Lower leg skin (tissue), 4 donors: ENCODE data around the gene PIGS. TPM values are rescaled to one million over a fixed set of nuclear protein-coding genes. Genes with fewer than 3 reads are reported as not detected.
"Not testable (repeated sequence)": the region's sequence is repeated elsewhere in the genome, so short reads cannot be mapped to it uniquely, and the experiment has no call there.

Experiments
- DNase-seq, 2 donors: peaks; one replicate each; pipeline ENCODE4 v3.0.0-alpha.2; 2019; ENCODE audit warnings: low spot score in 2 of 2
- H3K4me3 ChIP-seq: fragments of 200-600 bp; sonication (generic); 2 replicates; pipeline ENCODE4 v1.5.1; 2017; ENCODE audit warnings: mild to moderate bottlenecking, low read depth; ENCODE audit not compliant: poor library complexity, severe bottlenecking
- CTCF ChIP-seq, 3 donors: fragments of 450-650 bp; IDR thresholded peaks; one replicate each; pipeline ENCODE4 v1.5.1; 2016; ENCODE audit warnings: antibody characterized with exemption in 3 of 3, mild to moderate bottlenecking in 3 of 3, moderate library complexity in 2 of 3
- POLR2A ChIP-seq, 2 donors: fragments of 450-650 bp; IDR thresholded peaks; one replicate each; pipeline ENCODE4 v1.6.1; 2016 to 2017; ENCODE audit warnings: antibody characterized with exemption in 2 of 2, mild to moderate bottlenecking in 1 of 2, moderate library complexity in 1 of 2
- WGBS, 2 donors: methylation state at CpG; one replicate each; pipeline ENCODE4 v1.1.5; 2018; 5-methylcytosine and 5-hydroxymethylcytosine counted together
- intact Hi-C: fragments of 100-400 bp; cut with DNase I; formaldehyde crosslinking; loops from one replicate; pipeline ENCODE4 v1.15.0; 2023; ENCODE audit warnings: low total_unique reads
- total RNA-seq, 4 donors: library from RNA; depleted of rRNA; stranded (reverse); fragments of >200 nt; gene quantifications; one replicate each; pipeline ENCODE4 v1.1.0, GENCODE V29; 2016

PIGS gene
- total RNA-seq, 4 donors from 2014 or later = 57.6 to 84.0 (median 75.1) TPM

GRCh38 chr17:28523876-28524275 is 47.4 kb downstream of the PIGS start:
- TF ChIP-seq CTCF (IDR thresholded peaks at IDR 0.05) = no peak
- no peak for TF ChIP-seq POLR2A (IDR thresholded peaks at IDR 0.05)
- 86 to 90% methylated on average over 6 to 15 of the region's 15 CpGs for WGBS, 2 donors
- DNase-seq = no peak
- intact Hi-C loops = no loop called here
- no peak overlapping the region for H3K4me3 ChIP-seq

GRCh38 chr17:28523186-28523585 is 48.1 kb downstream of the PIGS start:
- H3K4me3 ChIP-seq = no peak overlapping the region
- intact Hi-C loops = no loop called here
- TF ChIP-seq POLR2A (IDR thresholded peaks at IDR 0.05) (no peak), CTCF (IDR thresholded peaks at IDR 0.05) (no peak)
- WGBS, 2 donors = 83 to 97% methylated on average over 4 to 5 of the region's 6 CpGs
- DNase-seq = no peak

- 90 to 97% methylated on average over 4 of the region's 4 CpGs for WGBS, 2 donors
- DNase-seq, H3K4me3 ChIP-seq, intact Hi-C loops: not testable (repeated sequence)
Observed at GRCh38 chr17:28522281-28522680, 49.0 kb downstream of the PIGS start.

- no peak overlapping the region for H3K4me3 ChIP-seq
- DNase-seq = no peak
- intact Hi-C loops = no loop called here
- TF ChIP-seq CTCF (IDR thresholded peaks at IDR 0.05) = no peak
- no peak for TF ChIP-seq POLR2A (IDR thresholded peaks at IDR 0.05)
- WGBS, 2 donors = 64 to 65% methylated on average over 5 to 21 of the region's 21 CpGs
Observed at GRCh38 chr17:28521311-28522085, 49.8 kb downstream of the PIGS start.

- TF ChIP-seq CTCF (IDR thresholded peaks at IDR 0.05) = no peak
- no peak for TF ChIP-seq POLR2A (IDR thresholded peaks at IDR 0.05)
- DNase-seq = no peak
- 66 to 75% methylated on average over 5 to 6 of the region's 6 CpGs for WGBS, 2 donors
- H3K4me3 ChIP-seq = no peak overlapping the region
- intact Hi-C loops = no loop called here
Observed at GRCh38 chr17:28520687-28521086, 50.6 kb downstream of the PIGS start.

GRCh38 chr17:28519236-28519635 is 52.1 kb downstream of the PIGS start:
- 70 to 74% methylated on average over 5 of the region's 5 CpGs for WGBS, 2 donors
- no peak for DNase-seq
- no peak overlapping the region for H3K4me3 ChIP-seq
- TF ChIP-seq CTCF (IDR thresholded peaks at IDR 0.05) = no peak
- no peak for TF ChIP-seq POLR2A (IDR thresholded peaks at IDR 0.05)
- intact Hi-C loops = no loop called here
